HL-60 (cell line): ENCODE measurements around the gene CIC.

Experiments used
- GABPA ChIP-seq: IDR thresholded peaks from 2 replicates; pipeline ENCODE4 v1.6.1; 2012; ENCODE audit warnings: low read depth
- TF ChIP-seq, protein P1 (sequence below): IDR thresholded peaks from one replicate; pipeline ENCODE4 v1.5.1; 2011; ENCODE audit warnings: low read length, control low read depth, inconsistent platforms; ENCODE audit not compliant: insufficient read depth

DNA sequence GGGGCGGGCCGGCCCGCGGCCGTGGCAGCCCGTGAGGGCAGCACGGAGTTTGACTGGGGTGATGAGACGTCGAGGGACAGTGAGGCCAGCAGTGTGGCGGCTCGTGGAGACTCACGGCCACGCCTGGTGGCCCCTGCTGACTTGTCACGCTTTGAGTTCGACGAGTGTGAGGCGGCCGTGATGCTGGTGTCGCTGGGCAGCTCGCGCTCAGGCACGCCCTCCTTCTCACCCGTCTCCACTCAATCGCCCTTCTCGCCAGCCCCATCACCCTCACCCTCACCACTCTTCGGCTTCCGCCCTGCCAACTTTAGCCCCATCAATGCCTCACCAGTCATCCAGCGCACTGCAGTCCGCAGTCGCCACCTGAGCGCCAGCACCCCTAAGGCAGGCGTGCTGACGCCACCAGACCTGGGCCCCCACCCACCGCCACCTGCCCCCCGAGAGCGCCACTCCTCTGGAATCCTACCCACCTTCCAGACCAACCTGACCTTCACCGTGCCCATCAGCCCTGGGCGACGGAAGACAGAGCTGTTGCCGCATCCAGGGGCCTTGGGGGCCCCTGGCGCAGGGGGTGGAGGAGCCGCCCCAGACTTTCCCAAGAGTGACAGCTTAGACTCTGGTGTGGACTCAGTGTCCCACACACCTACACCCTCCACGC, 4.5 kb downstream of the CIC start:
- TF ChIP-seq, protein P1, sequence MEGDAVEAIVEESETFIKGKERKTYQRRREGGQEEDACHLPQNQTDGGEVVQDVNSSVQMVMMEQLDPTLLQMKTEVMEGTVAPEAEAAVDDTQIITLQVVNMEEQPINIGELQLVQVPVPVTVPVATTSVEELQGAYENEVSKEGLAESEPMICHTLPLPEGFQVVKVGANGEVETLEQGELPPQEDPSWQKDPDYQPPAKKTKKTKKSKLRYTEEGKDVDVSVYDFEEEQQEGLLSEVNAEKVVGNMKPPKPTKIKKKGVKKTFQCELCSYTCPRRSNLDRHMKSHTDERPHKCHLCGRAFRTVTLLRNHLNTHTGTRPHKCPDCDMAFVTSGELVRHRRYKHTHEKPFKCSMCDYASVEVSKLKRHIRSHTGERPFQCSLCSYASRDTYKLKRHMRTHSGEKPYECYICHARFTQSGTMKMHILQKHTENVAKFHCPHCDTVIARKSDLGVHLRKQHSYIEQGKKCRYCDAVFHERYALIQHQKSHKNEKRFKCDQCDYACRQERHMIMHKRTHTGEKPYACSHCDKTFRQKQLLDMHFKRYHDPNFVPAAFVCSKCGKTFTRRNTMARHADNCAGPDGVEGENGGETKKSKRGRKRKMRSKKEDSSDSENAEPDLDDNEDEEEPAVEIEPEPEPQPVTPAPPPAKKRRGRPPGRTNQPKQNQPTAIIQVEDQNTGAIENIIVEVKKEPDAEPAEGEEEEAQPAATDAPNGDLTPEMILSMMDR: no peak
- no peak for TF ChIP-seq GABPA
